Right hindlimb (tissue), 1 donor: ENCODE measurements around the gene CXCR1.
"Not testable (repeated sequence)": the region's sequence is repeated elsewhere in the genome, so short reads cannot be mapped to it uniquely, and the experiment has no call there.

Experiments
- DNase-seq: peaks from one replicate; pipeline ENCODE4 v3.0.0-alpha.2; 2018

The CXCR1 gene

DNA sequence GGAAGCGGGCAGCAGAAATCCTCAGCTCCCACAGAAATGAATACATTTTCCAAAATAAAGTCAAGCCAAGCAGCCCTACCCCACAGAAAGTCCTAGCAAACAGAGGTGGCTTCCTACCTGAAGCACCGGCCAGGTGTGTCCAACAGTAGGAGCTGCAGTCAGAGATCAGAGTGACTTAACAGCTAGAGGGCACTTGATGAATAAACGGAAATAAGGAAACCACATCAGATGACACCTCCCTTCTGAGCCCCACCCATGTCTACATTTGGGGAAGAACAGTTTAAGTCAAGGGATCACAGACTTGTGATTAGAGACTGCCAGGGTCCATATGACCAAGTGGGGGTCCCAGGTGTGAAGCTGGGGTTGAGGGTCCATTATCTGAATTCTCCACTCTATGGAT, at the start of gene CXCR1:
Gene CXCR1 (minus strand): TSS at position 172 of the 400 bp plus-strand sequence. CDS start 1,751 bp downstream, outside the sequence.
- no peak for DNase-seq

DNA sequence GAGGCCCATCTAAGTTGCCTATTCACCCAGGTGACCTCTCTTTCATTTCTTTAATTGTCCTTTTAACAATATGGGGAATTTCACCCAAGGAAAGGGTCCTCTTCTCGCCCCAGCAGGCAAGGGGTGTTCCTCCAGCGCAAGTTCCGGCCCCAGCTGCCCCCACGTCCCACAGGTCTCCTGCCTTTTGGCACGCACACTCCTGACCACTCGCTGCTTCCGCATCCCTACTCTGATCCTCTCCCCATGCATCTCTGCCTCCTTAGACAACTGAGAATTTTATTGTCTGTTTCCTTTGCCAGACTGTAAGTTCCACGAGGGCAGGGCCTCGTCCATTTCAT, 49.5 kb upstream of the CXCR1 start:
- DNase-seq, result peak; percentile 37

DNA sequence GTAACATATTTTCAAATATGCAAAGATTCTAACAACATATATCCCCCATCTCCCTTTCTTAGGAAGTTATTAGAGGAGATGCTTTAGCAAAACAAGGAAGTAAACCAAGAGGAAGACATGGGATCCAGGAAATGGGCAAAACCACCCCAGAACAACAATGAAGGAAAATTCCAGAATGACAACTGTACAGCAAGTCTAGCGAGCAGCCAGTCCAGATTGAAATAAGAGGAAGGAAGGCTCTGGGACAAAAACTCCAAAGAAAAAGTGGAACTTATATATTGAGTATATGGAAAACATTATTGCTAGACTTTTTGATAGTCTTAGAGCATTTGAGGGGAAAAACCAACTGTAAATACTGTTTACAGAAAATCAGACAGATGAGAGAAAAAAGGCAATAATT, 47.4 kb upstream of the CXCR1 start:
- DNase-seq, result no peak

DNA sequence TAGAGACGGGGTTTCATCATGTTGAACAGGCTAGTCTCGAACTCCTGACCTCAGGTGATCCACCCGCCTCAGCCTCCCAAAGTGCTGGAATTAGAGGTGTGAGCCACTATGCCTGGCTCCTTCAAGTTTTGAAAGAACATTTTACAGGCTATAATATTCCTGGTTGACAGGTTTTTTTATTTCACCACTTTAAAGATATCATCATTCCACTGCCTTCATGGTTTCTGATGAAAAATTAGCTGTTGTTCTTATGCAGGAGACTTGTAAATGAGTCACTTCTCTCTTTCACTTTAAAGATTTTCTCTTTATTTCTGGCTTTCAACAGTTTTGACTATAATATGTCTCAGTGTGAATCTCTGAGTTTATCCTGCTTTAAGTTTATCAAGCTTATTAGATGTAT, 42.3 kb upstream of the CXCR1 start:
- DNase-seq, result no peak

DNA sequence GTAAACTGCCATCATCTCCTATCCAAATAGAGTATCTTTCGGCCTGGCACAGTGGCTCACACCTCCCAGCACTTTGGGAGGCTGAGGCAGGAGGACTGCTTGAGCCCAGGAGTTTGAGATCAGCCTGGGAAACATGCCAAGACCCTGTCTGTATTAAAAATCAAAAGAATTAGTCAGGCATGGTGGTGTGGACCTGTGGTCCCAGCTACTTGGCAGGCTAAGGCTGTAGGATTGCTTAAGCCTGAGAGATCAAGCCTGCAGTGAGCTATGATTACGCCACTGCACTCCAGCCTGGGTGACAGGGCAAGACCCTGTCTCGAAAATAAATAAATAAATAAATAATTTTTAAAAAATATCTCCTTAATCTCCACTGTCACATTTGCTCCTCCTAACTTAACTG, 35.5 kb upstream of the CXCR1 start:
- no peak for DNase-seq

DNA sequence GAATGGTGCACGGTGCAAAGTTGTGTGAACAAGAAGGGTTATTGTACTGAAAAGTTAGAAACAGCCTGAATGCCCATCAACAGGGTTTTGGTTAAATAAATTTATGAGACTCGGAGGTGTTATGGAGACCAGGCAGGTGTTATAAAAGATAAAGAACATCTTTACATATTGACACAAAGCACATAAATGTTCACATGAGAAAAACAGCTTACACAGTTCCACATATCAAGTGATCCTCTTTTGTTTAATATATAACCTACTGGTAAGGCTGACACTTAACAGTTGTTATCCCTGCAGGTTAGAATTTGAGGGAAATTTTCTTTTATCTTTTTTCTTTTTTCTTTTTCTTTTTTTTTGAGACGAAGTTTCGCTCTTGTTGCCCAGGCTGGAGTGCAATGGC, 30.2 kb upstream of the CXCR1 start:
- no peak for DNase-seq

DNA sequence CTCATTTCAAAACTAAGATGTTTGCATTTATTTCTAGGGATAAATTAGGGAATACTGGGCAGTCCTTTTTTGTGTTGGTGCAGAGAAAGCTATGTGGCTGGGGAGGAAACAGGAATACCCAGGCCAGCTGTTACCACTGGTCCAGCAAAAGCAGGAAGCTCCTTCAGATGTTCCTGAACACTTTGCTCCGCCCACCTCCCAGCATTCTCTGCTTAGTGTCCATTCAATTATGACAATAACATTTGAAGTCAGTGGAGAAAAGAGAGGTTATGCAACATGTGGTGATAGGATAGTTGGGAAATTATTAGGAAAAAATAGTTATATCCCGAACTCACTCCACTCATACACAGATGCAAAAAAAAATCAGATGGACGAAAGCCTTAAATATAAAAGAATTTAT, 28.1 kb upstream of the CXCR1 start:
- DNase-seq, result no peak

DNA sequence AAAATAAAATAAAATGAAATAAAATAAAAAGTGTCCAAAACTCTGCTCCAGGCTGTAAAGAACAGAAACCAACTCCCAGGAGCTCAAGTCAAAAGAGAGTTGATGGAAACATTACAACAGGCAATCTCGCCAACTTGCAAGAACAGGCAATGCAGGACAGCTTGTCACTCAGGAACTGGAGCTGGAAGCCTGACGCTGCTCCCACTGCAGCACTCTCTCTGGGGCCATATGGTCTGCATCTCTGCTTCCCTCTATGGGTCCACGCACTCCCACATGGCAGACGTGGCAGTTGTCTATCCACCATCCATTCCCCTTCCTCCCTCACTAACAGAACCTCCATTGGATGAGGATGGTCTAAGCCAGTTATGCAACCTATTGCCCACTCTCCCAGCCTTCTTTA, 26.9 kb upstream of the CXCR1 start:
- DNase-seq, result no peak

DNA sequence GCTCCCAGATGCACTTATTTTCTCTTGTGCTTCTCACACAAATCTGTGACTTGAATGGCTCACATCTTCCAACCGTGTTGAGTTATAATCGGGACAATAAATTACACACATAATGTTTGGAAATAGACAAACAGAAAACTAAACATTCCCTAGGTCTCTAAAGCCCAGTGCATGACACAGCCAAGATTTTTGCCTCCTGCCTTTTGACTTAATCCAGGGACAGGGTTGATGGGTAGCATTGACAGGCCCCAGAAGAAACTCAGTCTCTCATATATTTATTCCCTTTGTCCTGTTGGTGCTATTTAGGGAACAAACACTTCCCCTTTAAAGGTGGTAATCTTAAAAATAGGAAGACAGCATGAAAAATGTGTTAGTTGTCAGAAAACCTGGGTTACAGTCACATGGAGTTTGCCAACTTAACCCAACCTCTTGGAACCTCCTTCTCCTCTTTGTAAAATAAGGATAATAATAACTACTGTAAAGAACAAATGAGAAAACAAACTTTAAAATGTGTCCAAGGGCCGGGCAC, 26.2 kb upstream of the CXCR1 start:
- no peak for DNase-seq

DNA sequence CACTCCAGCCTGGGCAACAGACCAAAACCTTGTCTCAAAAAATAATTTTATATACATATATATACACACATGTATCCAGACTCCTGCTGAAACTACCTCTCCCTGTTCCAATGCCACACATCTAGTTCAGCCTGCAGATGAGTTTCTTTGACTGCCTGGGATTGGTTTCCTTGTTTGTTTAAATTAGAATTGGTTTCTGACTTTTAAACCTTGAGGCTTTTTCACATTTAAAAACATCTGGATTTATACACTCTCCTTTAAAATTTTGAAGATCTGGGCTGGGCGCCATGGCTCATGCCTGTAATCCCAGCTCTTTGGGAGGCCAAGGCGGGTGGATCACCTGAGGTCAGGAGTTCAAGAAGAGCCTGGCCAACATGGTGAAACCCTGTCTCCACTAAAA, 21.8 kb upstream of the CXCR1 start:
- peak; percentile 50 for DNase-seq

DNA sequence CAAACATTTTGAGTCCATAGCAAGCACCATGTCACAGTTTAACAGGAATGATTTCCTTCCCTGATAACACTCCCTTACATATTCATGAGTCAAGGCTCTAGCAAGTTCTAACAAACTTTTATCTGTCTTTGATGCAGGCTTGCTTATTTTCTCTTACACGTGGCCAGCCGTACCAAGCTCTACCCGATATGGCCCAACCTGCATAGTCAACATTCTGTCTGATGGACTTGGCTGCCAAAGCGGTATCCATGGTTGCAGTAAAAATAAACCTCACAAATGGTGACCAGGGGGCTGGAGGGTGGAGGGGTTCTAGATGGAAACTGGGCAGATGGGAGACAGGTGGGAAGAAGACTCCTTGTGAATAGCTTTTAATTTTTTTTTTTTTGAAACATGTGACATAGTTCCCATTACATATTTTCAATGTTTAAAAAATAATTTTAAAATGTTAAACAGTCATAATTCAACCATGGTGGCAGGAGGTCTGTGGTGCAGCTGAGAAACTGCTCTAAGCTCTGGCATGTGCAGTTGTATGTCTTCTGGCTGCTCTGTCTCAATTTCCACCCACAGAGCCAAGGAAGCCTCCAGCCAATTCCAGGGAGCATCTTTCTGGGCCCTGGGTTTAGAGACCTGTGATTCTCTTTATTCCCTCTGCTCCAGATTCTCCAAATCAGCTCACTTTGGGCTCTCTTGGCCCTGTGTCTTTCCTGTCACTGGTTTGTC, 20.7 kb upstream of the CXCR1 start:
- peak; percentile 84 for DNase-seq

DNA sequence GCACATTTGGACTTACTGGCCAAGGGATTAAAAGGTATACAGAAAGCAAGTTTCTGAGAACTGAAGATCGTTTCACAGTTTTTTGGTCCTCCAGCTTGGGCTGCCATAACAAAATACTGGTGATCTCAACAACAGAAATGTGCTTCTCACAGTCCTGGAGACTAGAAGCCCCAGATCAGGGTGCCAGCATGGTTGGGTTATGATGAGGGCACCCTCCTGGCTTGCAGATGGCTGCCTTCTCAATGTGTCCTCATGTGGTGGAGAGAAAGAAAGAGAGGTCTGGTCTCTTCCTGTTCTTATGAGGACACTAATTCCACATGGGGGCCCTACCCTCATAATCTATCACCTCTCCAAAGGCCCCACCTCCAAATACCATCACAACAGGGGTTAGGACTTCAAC, 20.1 kb upstream of the CXCR1 start:
- no peak for DNase-seq

DNA sequence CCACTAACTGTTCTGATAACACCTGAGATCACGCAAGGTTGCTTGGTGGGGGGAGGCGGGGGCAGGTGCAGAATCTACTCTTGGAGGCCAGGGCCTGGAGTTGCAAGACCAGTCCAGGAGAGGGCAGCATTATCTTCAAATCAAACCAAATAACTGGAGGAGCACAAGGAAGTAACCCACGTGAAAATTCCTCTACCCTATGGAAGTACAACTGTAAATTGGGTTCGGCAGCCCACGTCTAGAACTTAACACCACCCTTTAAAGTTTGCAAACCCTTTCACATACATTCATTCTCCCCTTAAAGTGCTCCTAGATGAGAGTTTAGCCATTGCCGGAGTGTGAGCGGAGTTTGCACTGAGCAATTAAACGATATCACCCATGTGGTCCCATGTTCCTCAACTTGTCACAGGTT, 19.6 kb upstream of the CXCR1 start:
- DNase-seq, result peak; percentile 58

DNA sequence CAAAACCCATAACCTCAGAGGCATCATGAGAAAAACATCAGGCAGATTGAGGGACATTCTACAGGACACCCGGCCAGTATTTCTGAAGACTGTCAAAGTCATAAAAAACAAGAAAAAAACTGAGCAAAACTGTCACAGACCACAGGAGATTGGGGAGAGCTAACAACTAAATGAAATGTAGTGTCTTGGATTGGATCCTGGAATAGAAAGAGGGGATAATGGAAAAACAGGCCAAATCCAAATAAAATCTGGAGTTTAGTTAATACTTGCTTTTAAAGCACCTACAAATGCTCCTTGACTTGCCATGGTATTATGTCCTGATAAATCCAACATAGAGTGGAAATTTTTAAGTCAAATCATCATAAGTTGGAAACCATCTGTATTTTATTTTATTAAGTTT, 17.6 kb upstream of the CXCR1 start:
- DNase-seq, result no peak

DNA sequence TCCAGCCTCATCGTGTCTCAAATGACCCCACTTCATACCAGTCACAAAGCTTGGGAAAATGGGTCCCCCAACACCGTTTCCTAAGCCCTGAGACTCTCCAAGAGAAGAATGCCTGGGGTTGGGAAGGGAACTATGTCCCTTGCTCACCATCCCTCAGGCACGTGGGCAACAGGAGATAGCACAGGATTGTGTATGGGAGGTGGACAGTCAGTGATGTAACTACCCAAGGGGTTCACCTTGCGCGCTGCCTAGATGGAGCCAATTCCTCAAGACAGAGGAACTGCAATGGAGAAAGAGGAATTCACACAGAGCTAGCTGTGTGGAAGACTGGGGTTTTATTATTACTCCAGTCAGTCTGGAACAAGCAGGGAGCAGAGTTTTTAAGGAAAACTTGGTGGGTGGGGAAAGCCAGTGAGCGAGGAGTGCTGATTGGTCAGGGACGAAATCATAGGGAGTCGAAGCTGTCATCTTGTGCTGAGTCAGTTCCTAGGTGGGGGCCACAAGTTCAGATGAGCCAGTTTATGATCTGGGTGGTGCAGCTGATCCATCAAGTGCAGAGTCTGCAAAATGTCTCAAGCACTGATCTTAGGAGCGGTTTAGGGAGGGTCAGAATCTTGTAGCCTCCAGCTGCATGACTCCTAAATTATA, 13.8 kb upstream of the CXCR1 start:
- no peak for DNase-seq

DNA sequence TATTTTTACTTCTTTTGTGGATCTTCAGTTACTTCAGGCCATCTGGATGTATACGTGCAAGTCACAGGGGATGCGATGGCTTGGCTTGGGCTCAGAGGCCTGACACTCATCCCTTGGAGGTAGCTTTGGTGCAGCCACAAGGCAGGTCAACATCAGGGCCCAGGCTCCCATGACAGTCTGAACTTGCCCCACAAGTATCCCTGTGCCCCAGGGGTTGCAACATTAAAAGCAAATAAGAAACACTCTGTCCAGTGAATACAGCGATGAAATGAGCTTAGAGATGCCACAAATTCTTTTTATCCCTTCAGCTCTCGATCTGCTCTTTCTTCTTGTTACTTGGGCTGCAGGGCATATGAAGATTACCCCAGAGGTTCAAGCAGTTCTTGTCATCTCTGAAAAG, 13.0 kb upstream of the CXCR1 start:
- no peak for DNase-seq

DNA sequence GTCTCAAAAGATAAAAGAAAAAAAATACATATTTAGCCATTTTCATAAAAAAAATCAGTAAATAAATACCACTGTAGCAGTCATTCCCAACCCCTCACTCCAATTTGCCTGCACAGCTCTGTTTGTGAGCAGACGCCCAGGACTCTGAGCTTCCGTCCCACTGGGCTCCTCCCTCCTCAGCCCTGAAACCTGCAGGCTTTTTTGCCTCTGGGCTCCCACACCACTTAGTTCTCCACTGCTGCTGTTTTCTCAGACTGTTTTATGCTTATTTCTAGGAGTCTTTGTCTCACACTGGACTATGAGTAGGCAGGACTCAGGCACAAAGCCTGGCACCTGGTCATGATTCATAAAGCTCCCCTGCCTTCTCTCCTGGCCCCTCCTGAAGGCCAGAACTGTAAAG, 6.1 kb upstream of the CXCR1 start:
- no peak for DNase-seq

DNA sequence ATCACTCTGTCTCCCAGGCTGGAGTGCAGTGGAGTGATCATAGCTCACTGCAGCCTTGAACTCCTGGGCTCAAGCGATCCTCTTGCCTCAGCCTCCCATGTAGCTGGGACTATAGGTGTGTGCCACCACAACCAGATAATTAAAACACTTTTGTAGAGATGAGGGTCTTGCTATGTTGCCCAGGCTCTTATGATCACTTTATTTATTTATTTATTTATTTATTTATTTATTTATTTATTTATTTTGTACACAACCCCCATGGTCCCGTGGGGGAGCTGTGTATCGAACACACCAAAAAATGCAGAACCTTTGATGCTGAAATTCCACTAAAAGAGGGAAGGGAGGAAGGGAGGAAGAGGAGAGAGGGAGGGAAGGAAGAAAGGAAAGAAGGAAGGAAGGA, 5.0 kb upstream of the CXCR1 start:
- DNase-seq, result not testable (repeated sequence)

DNA sequence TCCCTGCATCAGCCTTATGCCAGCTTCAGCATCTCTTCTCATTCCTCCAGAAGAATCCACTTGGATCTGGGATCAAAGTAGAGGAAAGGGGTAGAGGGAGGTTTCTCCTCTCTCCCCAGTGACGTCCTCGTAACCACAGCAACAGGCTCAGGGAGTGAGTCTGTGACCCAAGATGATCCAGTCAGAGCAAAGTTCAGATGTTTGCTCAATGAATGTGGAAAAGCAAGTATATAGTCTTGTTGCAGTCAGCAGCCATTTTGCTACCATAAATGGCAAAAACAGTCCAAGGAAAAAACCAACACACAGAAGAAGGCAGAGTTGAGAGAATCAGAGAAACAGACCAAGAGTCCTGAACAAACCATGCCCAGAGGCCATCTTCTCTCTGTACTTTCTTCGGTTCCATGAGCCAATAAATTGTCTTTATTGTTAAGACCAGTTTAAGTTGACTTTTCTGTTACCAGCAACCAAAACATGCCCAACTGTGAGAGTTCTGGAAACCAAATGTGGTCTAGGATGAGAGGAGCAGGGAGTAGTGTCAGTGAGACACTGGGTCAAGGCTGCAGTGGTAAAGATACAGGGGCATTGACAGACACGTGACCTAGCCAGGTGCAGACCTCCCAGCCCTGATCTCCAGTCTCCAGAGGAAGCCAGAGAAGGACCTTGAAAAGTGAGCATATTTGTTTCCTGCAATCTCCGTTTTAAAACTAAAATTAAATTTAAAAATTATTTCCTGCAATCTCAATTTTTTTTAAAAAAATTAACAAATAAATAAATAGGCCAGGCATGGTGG, 3.2 kb upstream of the CXCR1 start:
- DNase-seq, result no peak

DNA sequence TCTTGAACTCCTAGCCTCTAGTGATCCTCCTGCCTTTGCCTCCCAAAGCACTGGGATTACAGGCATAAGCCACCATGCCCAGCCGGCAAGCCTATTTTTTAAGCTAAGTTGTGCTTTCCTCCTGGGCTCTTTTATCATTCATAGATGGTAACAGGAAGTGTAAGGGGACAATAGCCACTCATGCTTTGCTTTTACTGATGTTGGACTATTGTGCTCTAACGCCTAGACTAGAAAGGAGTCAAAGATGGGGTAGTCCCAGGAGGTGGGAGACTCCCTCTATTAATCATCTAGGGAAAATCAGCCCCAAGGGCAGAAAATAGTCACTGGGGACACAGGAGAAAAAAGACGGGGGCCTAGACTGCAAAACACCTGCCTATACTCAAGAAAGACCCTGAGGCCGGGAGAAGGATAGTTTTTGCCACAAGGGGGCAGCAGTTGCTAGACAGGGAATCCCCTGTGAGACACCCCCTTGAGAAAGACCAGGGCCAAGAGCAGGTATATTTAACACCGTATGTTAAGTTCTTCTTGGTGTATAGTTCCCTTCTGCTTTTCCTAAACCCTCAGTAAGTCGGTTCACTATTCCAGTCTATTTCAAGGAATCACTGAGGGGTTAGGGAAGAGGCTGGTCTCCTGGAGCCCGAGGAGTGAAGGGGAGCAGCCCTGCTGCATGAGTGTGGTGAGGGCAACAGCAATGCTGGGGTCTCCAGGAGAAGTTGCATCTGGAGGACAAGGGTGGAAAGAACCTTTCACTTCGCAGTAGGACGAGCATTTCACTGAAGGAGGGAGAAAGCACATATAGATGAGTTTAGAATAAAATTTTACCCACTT, 2.1 kb upstream of the CXCR1 start:
- peak; percentile 62 for DNase-seq

DNA sequence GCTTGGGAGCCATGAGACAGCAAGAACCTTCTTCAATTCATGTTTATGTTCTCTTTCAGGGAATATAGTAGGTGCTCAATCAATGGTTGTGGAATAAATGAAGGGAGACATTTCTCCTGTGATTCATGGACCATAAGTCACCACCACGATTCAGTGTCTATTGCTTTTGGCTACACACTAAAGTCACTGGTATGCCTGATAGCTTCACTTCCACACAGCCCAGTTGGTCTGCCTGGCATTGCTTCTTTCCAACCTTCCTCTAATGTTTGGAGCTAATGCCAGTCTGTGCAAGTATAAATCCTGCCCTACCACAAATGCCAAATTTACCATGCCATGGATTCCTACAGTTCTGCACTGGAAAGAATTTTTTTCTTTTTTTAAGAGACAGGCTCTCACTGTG, 1.3 kb upstream of the CXCR1 start:
- no peak for DNase-seq

DNA sequence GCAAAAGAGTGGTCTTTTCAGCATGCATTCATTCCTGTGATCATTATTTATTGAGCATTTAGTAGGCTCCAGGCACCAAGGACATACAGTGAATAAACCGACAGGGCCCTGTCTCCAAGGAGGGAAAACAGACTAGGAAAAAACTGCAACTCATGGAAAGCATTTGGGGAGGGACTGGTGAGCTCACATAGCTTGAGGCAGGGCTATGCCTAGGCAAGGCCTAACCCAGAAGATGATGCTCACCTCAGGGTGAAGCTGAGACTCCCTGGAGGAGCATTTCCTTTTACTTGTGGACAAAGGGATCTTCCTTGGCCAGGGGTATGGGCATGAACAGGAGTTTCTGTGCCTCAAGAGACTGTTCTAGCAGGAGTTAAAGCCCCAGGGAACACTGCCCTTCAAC, 3.9 kb downstream of the CXCR1 start:
- DNase-seq, result no peak

DNA sequence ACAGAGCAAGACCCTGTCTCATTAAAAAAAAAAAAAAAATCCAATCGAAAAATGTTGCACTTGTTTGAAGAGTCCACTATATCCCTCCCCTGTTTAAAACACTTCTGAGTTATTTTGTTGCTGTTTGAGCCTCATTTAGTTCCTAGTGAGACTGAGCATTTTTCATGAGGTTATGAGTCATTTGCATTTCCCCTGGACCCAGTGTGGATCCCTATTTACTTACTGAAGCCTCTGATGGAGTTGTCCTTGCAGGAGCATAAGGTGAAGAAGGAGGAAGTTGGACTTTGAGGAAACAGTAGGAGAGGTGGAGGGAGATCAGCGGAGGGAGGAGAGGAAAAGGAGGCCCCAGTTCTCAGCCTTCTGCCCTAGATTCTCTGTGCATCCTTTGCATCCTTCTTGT, 5.1 kb downstream of the CXCR1 start:
- DNase-seq, result no peak
